Measurements from ENCODE around the gene RNH1. TPM values are rescaled to one million over a fixed set of nuclear protein-coding genes. Genes with fewer than 3 reads are reported as not detected.

RNH1 gene
- total RNA-seq, 1 experiment from 2014 or later, result 59.0 TPM

DNA sequence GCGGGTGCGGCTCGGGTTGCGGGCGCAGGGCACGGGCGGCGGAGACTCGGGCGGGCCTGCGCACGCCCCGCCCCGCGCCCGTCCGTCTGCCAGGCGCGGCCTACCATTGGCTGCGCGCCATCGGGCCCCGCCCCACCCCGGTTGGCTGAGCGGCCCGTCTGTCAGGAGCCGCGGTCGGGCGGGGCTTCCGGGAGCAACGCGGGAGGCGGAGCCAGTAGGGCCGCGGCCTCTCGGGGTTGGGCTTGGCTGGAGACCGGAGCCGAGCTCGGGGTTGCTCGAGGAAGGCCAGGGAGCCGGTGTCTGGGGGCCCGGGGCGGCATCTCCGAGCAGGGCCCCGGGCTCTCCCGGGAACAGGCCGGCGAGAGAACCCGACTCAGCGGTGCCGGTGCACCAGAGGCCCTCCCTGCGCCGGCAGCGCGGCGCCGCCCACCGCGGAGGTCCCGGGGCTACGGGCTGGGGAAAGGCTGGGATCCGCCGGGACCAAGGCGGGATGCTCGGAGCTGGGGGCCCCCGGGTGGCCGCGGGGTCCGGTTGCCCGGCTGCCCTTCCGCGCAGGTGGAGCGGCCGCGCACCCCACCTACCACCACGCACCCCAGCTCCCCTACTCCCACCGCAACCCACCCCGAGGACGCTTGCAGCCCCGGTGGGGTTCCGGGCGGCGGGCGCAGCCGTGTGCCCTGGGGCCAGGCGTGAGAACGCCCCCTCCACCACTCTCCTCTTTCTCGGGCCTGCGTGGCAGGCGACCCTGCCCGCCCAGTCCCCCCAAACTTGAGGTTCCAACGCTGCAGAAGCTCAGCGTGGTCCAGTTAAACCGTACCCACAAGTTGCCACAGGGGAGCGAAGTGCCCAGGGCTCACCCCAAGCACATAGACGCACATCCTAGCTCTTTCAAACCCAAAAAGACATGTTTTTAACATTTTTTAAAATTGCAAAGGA lies 28.7 kb upstream of the RNH1 start, which contains the start of gene HRAS (continued):
- TF ChIP-seq, protein P1, sequence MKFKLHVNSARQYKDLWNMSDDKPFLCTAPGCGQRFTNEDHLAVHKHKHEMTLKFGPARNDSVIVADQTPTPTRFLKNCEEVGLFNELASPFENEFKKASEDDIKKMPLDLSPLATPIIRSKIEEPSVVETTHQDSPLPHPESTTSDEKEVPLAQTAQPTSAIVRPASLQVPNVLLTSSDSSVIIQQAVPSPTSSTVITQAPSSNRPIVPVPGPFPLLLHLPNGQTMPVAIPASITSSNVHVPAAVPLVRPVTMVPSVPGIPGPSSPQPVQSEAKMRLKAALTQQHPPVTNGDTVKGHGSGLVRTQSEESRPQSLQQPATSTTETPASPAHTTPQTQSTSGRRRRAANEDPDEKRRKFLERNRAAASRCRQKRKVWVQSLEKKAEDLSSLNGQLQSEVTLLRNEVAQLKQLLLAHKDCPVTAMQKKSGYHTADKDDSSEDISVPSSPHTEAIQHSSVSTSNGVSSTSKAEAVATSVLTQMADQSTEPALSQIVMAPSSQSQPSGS (CRISPR knock-in tag; IDR thresholded peaks at IDR 0.05; ENCODE audit: borderline replicate concordance, low read depth), result no peak
- TF ChIP-seq, protein P2, sequence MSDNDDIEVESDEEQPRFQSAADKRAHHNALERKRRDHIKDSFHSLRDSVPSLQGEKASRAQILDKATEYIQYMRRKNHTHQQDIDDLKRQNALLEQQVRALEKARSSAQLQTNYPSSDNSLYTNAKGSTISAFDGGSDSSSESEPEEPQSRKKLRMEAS (CRISPR knock-in tag; IDR thresholded peaks at IDR 0.05), result no peak; the same call in 1 of the 2 replicates
- TF ChIP-seq OVOL2 (CRISPR knock-in tag; IDR thresholded peaks at IDR 0.05; ENCODE audit: borderline replicate concordance) (no peak), NR3C1 (CRISPR knock-in tag; conservative IDR thresholded peaks at IDR 0.05; ENCODE audit: low read depth) (no peak), SP1 (CRISPR knock-in tag; conservative IDR thresholded peaks at IDR 0.05) (peak; percentile 93), ZNF219 (CRISPR knock-in tag; IDR thresholded peaks at IDR 0.05; ENCODE audit: borderline replicate concordance) (no peak; the same call in 1 of the 2 replicates), SMAD4 (CRISPR knock-in tag; IDR thresholded peaks at IDR 0.05) (no peak), FOXJ3 (CRISPR knock-in tag; IDR thresholded peaks at IDR 0.05; ENCODE audit: borderline replicate concordance) (no peak), FOXK1 (CRISPR knock-in tag; IDR thresholded peaks at IDR 0.05) (peak; percentile 55; the same call in 1 of the 2 replicates), ETV6 (CRISPR knock-in tag; IDR thresholded peaks at IDR 0.05) (0 out of 2 replicates have a peak, but pooled peaks have one; percentile 21), CREM (CRISPR knock-in tag; IDR thresholded peaks at IDR 0.05) (no peak), TEAD1 (CRISPR knock-in tag; IDR thresholded peaks at IDR 0.05) (peak; percentile 57; the same call in 1 of the 2 replicates), CREB1 (CRISPR knock-in tag; IDR thresholded peaks at IDR 0.05) (no peak), SMAD3 (CRISPR knock-in tag; IDR thresholded peaks at IDR 0.05; ENCODE audit: borderline replicate concordance) (no peak)
- TF ChIP-seq, protein P3, sequence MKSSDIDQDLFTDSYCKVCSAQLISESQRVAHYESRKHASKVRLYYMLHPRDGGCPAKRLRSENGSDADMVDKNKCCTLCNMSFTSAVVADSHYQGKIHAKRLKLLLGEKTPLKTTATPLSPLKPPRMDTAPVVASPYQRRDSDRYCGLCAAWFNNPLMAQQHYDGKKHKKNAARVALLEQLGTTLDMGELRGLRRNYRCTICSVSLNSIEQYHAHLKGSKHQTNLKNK (CRISPR knock-in tag; IDR thresholded peaks at IDR 0.05), result no peak
- TF ChIP-seq, protein P4, sequence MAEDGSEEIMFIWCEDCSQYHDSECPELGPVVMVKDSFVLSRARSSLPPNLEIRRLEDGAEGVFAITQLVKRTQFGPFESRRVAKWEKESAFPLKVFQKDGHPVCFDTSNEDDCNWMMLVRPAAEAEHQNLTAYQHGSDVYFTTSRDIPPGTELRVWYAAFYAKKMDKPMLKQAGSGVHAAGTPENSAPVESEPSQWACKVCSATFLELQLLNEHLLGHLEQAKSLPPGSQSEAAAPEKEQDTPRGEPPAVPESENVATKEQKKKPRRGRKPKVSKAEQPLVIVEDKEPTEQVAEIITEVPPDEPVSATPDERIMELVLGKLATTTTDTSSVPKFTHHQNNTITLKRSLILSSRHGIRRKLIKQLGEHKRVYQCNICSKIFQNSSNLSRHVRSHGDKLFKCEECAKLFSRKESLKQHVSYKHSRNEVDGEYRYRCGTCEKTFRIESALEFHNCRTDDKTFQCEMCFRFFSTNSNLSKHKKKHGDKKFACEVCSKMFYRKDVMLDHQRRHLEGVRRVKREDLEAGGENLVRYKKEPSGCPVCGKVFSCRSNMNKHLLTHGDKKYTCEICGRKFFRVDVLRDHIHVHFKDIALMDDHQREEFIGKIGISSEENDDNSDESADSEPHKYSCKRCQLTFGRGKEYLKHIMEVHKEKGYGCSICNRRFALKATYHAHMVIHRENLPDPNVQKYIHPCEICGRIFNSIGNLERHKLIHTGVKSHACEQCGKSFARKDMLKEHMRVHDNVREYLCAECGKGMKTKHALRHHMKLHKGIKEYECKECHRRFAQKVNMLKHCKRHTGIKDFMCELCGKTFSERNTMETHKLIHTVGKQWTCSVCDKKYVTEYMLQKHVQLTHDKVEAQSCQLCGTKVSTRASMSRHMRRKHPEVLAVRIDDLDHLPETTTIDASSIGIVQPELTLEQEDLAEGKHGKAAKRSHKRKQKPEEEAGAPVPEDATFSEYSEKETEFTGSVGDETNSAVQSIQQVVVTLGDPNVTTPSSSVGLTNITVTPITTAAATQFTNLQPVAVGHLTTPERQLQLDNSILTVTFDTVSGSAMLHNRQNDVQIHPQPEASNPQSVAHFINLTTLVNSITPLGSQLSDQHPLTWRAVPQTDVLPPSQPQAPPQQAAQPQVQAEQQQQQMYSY (CRISPR knock-in tag; IDR thresholded peaks at IDR 0.05), result no peak
- TF ChIP-seq, protein P5, sequence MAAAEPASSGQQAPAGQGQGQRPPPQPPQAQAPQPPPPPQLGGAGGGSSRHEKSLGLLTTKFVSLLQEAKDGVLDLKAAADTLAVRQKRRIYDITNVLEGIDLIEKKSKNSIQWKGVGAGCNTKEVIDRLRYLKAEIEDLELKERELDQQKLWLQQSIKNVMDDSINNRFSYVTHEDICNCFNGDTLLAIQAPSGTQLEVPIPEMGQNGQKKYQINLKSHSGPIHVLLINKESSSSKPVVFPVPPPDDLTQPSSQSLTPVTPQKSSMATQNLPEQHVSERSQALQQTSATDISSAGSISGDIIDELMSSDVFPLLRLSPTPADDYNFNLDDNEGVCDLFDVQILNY (CRISPR knock-in tag; IDR thresholded peaks at IDR 0.05), result no peak
- TF ChIP-seq, protein P6, sequence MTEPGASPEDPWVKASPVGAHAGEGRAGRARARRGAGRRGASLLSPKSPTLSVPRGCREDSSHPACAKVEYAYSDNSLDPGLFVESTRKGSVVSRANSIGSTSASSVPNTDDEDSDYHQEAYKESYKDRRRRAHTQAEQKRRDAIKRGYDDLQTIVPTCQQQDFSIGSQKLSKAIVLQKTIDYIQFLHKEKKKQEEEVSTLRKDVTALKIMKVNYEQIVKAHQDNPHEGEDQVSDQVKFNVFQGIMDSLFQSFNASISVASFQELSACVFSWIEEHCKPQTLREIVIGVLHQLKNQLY (CRISPR knock-in tag; IDR thresholded peaks at IDR 0.05), result no peak
- TF ChIP-seq, protein P7, sequence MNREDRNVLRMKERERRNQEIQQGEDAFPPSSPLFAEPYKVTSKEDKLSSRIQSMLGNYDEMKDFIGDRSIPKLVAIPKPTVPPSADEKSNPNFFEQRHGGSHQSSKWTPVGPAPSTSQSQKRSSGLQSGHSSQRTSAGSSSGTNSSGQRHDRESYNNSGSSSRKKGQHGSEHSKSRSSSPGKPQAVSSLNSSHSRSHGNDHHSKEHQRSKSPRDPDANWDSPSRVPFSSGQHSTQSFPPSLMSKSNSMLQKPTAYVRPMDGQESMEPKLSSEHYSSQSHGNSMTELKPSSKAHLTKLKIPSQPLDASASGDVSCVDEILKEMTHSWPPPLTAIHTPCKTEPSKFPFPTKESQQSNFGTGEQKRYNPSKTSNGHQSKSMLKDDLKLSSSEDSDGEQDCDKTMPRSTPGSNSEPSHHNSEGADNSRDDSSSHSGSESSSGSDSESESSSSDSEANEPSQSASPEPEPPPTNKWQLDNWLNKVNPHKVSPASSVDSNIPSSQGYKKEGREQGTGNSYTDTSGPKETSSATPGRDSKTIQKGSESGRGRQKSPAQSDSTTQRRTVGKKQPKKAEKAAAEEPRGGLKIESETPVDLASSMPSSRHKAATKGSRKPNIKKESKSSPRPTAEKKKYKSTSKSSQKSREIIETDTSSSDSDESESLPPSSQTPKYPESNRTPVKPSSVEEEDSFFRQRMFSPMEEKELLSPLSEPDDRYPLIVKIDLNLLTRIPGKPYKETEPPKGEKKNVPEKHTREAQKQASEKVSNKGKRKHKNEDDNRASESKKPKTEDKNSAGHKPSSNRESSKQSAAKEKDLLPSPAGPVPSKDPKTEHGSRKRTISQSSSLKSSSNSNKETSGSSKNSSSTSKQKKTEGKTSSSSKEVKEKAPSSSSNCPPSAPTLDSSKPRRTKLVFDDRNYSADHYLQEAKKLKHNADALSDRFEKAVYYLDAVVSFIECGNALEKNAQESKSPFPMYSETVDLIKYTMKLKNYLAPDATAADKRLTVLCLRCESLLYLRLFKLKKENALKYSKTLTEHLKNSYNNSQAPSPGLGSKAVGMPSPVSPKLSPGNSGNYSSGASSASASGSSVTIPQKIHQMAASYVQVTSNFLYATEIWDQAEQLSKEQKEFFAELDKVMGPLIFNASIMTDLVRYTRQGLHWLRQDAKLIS (CRISPR knock-in tag; IDR thresholded peaks at IDR 0.05; ENCODE audit: borderline replicate concordance), result no peak
